ENCODE results near the gene SPTA1. TPM values are rescaled to one million over a fixed set of nuclear protein-coding genes. Genes with fewer than 3 reads are reported as not detected.

Gene SPTA1
- total RNA-seq (ENCODE audit: unreplicated experiment), result 6.1 TPM
- long read RNA-seq, result 0 reads

DNA sequence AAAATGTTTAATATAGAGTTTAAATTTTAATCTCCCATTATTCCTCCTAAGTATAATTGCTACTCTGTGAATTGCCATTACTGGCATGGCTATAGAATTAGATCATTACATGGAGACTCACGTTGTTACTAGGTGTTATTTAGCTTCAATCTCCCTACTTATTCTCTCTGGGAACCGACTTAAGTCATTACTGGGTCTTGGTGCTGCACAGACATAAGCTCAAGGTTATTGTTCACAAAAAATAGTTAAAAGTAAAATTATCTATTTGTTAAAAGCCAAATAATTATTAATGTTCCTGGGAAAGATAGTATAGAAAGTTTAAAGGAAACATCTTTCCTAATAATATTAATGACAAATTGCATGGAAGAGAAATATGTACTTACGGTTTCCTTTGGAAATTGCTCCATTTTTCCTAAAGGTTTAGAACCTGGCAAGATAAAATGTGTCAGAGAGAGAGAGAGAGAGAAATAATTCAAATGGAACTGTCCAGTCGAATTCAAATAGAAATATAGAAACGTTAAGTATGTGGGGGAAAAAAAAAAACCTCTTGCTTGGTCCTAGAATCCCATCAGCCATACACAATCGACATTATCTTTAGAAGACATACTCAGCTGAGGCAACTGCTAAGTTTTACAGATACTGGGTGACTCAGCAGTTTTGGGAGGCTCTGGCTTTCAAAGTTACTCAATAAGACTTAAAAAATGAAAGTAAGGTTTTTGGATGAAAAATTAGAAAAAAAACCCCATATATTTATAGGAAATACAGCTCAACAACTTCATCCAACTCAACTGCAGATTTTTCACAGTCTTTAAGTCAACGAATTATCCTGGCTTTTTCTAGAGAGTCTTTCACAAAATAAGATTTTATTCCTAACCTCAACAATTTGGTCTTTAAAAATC is at the start of gene SPTA1:
SPTA1 (minus strand) TSS at position 605 of the 899 bp plus-strand sequence; CDS start at position 407, 198 bp downstream.
- Mint-ChIP-seq H3K9me3 (ENCODE audit: unreplicated experiment) (no peaks in the 10 kb centered on the region), H3K4me3 (ENCODE audit: unreplicated experiment) (no peak within 1 kb of the TSS), H3K36me3 (ENCODE audit: low read depth, unreplicated experiment) (no peaks in the 10 kb centered on the region), H3K27me3 (ENCODE audit: unreplicated experiment) (peaks cover 2% of the 10 kb centered on the region), H3K4me1 (ENCODE audit: unreplicated experiment) (peaks cover 5% of the 10 kb centered on the region), H3K27ac (ENCODE audit: unreplicated experiment) (no peak within 1 kb of the TSS)
- DNase-seq (ENCODE audit: low spot score), result no peak
- TF ChIP-seq, protein P1, sequence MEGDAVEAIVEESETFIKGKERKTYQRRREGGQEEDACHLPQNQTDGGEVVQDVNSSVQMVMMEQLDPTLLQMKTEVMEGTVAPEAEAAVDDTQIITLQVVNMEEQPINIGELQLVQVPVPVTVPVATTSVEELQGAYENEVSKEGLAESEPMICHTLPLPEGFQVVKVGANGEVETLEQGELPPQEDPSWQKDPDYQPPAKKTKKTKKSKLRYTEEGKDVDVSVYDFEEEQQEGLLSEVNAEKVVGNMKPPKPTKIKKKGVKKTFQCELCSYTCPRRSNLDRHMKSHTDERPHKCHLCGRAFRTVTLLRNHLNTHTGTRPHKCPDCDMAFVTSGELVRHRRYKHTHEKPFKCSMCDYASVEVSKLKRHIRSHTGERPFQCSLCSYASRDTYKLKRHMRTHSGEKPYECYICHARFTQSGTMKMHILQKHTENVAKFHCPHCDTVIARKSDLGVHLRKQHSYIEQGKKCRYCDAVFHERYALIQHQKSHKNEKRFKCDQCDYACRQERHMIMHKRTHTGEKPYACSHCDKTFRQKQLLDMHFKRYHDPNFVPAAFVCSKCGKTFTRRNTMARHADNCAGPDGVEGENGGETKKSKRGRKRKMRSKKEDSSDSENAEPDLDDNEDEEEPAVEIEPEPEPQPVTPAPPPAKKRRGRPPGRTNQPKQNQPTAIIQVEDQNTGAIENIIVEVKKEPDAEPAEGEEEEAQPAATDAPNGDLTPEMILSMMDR (IDR thresholded peaks at IDR 0.05; ENCODE audit: unreplicated experiment), result no peak

DNA sequence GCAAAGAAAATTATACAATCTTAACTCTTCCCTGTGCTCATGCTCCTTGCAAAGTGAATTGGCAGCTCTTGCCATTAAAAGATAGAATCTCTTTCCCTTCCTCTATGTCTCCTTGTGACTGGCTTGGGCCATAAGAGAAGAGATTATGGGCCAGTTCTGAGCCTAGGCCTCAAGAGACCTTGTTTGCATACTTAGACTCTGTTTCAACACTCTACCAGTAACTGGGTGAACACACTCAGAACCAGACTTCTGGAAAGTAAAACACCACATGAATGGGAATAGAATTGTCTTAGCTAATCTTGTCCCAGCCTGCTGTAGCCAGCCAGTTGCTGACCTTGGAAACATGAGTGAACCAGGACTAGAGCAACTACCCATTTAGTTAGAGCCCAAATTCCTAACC is 49.3 kb upstream of the SPTA1 start:
- Mint-ChIP-seq H3K27me3 (ENCODE audit: unreplicated experiment) (no peaks in the 10 kb centered on the region), H3K9me3 (ENCODE audit: unreplicated experiment) (no peaks in the 10 kb centered on the region), H3K4me1 (ENCODE audit: unreplicated experiment) (peaks cover 8% of the 10 kb centered on the region), H3K27ac (ENCODE audit: unreplicated experiment) (no peak overlapping the region), H3K36me3 (ENCODE audit: low read depth, unreplicated experiment) (no peaks in the 10 kb centered on the region), H3K4me3 (ENCODE audit: unreplicated experiment) (no peak overlapping the region)
- DNase-seq (ENCODE audit: low spot score), result no peak
- TF ChIP-seq, protein P1 (IDR thresholded peaks at IDR 0.05; ENCODE audit: unreplicated experiment), result no peak

DNA sequence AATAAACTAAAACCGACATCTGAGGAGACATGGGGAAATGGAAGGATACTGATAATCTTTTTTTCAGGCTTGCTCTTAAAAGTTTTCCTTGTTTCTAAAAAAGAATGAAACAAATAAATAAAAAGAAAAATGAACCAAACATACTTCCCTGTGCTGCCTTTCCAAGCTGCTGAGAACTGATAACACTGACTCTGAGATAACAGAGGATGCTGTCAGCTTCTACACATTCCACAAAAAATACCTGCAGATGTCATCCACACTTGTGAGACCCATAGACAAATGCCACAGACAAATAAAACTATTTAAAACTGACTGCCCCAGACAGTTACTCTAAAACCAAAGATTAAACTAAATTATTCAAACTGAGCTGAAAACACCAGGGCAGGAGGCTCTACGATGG is 46.0 kb upstream of the SPTA1 start:
- DNase-seq (ENCODE audit: low spot score), result no peak
- H3K9me3 Mint-ChIP-seq (ENCODE audit: unreplicated experiment), result no peaks in the 10 kb centered on the region

DNA sequence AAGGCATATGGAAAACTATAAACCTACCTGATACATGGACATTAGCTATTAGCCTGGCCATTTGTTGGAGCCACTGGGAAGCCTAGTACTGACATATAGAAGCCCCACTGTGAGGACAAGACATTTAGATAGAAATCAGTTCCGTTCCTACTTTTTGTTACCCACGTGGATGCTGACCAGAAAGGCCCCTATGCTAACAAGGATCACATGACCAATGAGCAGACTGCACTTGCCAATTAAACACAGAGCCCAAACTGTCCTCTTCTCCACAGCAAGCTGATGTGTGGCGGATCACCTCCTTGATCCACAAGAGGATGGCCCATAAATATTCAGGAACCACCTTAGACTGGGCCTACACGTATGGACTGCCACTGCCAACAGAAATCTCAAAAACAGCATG is 45.2 kb upstream of the SPTA1 start:
- no peaks in the 10 kb centered on the region for H3K9me3 Mint-ChIP-seq (ENCODE audit: unreplicated experiment)
- H3K4me1 Mint-ChIP-seq (ENCODE audit: unreplicated experiment), result peaks cover 8% of the 10 kb centered on the region
- no peak overlapping the region for H3K4me3 Mint-ChIP-seq (ENCODE audit: unreplicated experiment)
- no peaks in the 10 kb centered on the region for H3K27me3 Mint-ChIP-seq (ENCODE audit: unreplicated experiment)
- no peak overlapping the region for H3K27ac Mint-ChIP-seq (ENCODE audit: unreplicated experiment)
- TF ChIP-seq, protein P1 (IDR thresholded peaks at IDR 0.05; ENCODE audit: unreplicated experiment), result no peak
- no peak for DNase-seq (ENCODE audit: low spot score)
- no peaks in the 10 kb centered on the region for H3K36me3 Mint-ChIP-seq (ENCODE audit: low read depth, unreplicated experiment)

More for the DNA sequence above, 46.0 kb upstream of the SPTA1 start:
- H3K27me3 Mint-ChIP-seq (ENCODE audit: unreplicated experiment), result no peaks in the 10 kb centered on the region
- H3K36me3 Mint-ChIP-seq (ENCODE audit: low read depth, unreplicated experiment), result no peaks in the 10 kb centered on the region
- TF ChIP-seq, protein P1 (IDR thresholded peaks at IDR 0.05; ENCODE audit: unreplicated experiment), result no peak
- no peak overlapping the region for H3K27ac Mint-ChIP-seq (ENCODE audit: unreplicated experiment)
- peaks cover 8% of the 10 kb centered on the region for H3K4me1 Mint-ChIP-seq (ENCODE audit: unreplicated experiment)
- H3K4me3 Mint-ChIP-seq (ENCODE audit: unreplicated experiment), result no peak overlapping the region

DNA sequence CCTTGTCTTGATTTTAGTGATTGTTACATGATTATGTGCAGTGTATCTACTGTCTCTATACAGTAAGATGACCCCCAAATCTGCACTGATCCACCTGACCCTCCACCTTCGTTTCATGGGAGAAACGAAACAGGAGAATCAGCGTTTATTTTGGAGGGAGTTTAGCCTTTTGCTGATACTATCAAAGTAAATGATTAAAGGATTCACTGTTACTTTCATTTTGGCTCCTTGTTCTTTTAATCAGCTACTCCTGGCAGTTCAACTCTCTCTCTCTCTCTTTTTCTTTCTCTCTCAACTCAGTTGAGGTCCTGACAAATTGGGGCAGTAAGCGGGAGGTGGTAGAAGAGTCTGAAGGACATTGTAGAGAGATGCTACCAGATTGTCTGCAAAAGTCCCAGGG is 43.9 kb upstream of the SPTA1 start:
- Mint-ChIP-seq H3K4me3 (ENCODE audit: unreplicated experiment) (no peak overlapping the region), H3K36me3 (ENCODE audit: low read depth, unreplicated experiment) (no peaks in the 10 kb centered on the region), H3K9me3 (ENCODE audit: unreplicated experiment) (no peaks in the 10 kb centered on the region), H3K4me1 (ENCODE audit: unreplicated experiment) (peaks cover 8% of the 10 kb centered on the region), H3K27me3 (ENCODE audit: unreplicated experiment) (no peaks in the 10 kb centered on the region), H3K27ac (ENCODE audit: unreplicated experiment) (no peak overlapping the region)
- TF ChIP-seq, protein P1 (IDR thresholded peaks at IDR 0.05; ENCODE audit: unreplicated experiment), result no peak
- no peak for DNase-seq (ENCODE audit: low spot score)
